Caco-2 (cell line): ENCODE measurements around the gene EIF4G2. TPM values are rescaled to one million over a fixed set of nuclear protein-coding genes. Genes with fewer than 3 reads are reported as not detected.
"Not testable (repeated sequence)": the region's sequence is repeated elsewhere in the genome, so short reads cannot be mapped to it uniquely, and the experiment has no call there.

ENCODE experiments used
- BruUV-seq: library from RNA; stranded (reverse); fragments of 400-500 nt; replicated peaks from 2 replicates; lab custom pipeline; 2021; lab: Mats Ljungman, UMichigan
- CTCF ChIA-PET: fragments of 300-600 bp; sonication (Branson Sonifier 250); formaldehyde crosslinking; loops from one replicate; lab custom pipeline; 2022; ENCODE audit warnings: antibody characterized with exemption; lab: Charles Lee
- POLR2A ChIA-PET: fragments of 300-600 bp; sonication (Branson Sonifier 250); formaldehyde crosslinking; loops from one replicate; lab custom pipeline; 2022; ENCODE audit warnings: antibody characterized with exemption; lab: Charles Lee
- DNase-seq, 2 experiments: peaks; one replicate each; pipeline versions ENCODE4 v3.0.0 to v3.0.0-alpha.2; 2020 to 2022
- H3K27me3 ChIP-seq: replicated peaks from 2 replicates; pipeline ENCODE4 v1.6.0; 2011; ENCODE audit warnings: low read length; ENCODE audit not compliant: control insufficient read depth, insufficient read depth
- H3K36me3 ChIP-seq: 2 replicates; pipeline ENCODE4 v1.5.1; 2011; ENCODE audit warnings: low read length; ENCODE audit not compliant: control insufficient read depth, insufficient read depth
- H3K4me1 ChIP-seq: fragments of 250-450 bp; sonication (Bioruptor Pico); 2 replicates; pipeline ENCODE4 v1.5.1; 2020; ENCODE audit warnings: mild to moderate bottlenecking
- H3K4me3 ChIP-seq: 2 replicates; pipeline ENCODE4 v1.5.1; 2011; ENCODE audit warnings: low read depth, mild to moderate bottlenecking, control low read depth, low read length
- H3K9me3 ChIP-seq: fragments of 250-450 bp; sonication (Bioruptor Pico); 2 replicates; pipeline ENCODE4 v1.5.1; 2020; ENCODE audit warnings: mild to moderate bottlenecking, moderate library complexity
- H3K27ac Mint-ChIP-seq: one replicate; pipeline ENCODE4 v1.8.0; 2022; ENCODE audit warnings: mixed read lengths; ENCODE audit not compliant: unreplicated experiment
- H3K27me3 Mint-ChIP-seq: one replicate; pipeline ENCODE4 v1.8.0; 2022; ENCODE audit warnings: mixed read lengths; ENCODE audit not compliant: insufficient read depth, unreplicated experiment
- H3K36me3 Mint-ChIP-seq: one replicate; pipeline ENCODE4 v1.8.0; 2022; ENCODE audit warnings: mild to moderate bottlenecking, mixed read lengths; ENCODE audit not compliant: insufficient read depth, unreplicated experiment
- H3K4me1 Mint-ChIP-seq: one replicate; pipeline ENCODE4 v1.8.0; 2022; ENCODE audit warnings: low read depth, mixed read lengths; ENCODE audit not compliant: unreplicated experiment
- H3K4me3 Mint-ChIP-seq: one replicate; pipeline ENCODE4 v1.8.0; 2022; ENCODE audit warnings: mild to moderate bottlenecking, moderate library complexity, mixed read lengths; ENCODE audit not compliant: unreplicated experiment
- H3K9me3 Mint-ChIP-seq: one replicate; pipeline ENCODE4 v1.8.0; 2022; ENCODE audit warnings: mixed read lengths; ENCODE audit not compliant: unreplicated experiment
- intact Hi-C: fragments of 100-400 bp; cut with micrococcal nuclease; formaldehyde crosslinking; loops from one replicate; pipeline ENCODE4 v1.10.0; 2022; ENCODE audit not compliant: unreplicated experiment
- total RNA-seq: library from RNA; stranded (reverse); gene quantifications from 2 replicates; pipeline ENCODE4 v1.2.3, GENCODE V29; 2022
- TF ChIP-seq, protein P1 (sequence below), 2 experiments: fragments of 200-600 bp in 1 of 2; IDR thresholded peaks; 1 replicate in 1 of 2; 2 replicates in 1 of 2; pipeline versions ENCODE4 v1.5.1 to v1.8.0; 2011 to 2022; ENCODE audit warnings: antibody characterized with exemption in 1 of 2, control low read depth in 1 of 2, inconsistent platforms in 1 of 2, low read depth in 1 of 2, low read length in 1 of 2, mild to moderate bottlenecking in 1 of 2, moderate library complexity in 1 of 2; ENCODE audit not compliant: insufficient read depth in 1 of 2, severe bottlenecking in 1 of 2, unreplicated experiment in 1 of 2

EIF4G2 gene
- total RNA-seq, 1 experiment from 2014 or later = 1,287 TPM

DNA sequence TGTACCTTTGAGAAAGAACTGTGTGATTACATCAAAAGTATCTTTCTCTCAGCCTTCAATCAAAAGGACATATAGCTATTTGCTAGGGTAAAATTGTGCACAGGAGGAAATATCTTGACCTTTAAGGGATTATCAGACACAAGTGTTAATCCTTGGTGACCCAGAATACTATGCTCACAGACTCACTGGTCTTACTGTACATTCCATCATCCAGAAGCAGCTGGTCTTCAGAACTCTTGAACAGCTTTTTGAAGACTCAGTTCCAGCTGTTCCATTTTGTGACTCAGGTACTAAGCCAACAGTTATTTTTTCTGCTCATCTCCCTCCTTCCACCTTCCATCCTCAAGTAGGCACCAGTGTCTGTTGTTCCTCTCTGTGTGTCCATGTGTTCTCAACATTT lies 29.4 kb upstream of the EIF4G2 start:
- peaks cover 4% of the 10 kb centered on the region for H3K36me3 Mint-ChIP-seq
- BruUV-seq = no TSS peak
- Histone ChIP-seq H3K4me3 (no peak overlapping the region), H3K4me1 (peaks cover 20% of the 10 kb centered on the region), H3K27me3 (no peaks in the 10 kb centered on the region), H3K36me3 (no peaks in the 10 kb centered on the region), H3K9me3 (no peaks in the 10 kb centered on the region)
- no peaks in the 10 kb centered on the region for H3K27me3 Mint-ChIP-seq
- ChIA-PET CTCF (interaction anchor here (1.0 to 1.1 kb wide), 2 partner anchors 20 to 29 kb away, joined by 3 read pairs; no protein-coding TSS in a partner anchor), POLR2A (interaction anchor here (2.0 kb wide), 1 partner anchor 29 kb away, joined by 10 read pairs; the partner anchor contains the start of gene EIF4G2)
- H3K4me3 Mint-ChIP-seq = no peak overlapping the region
- H3K27ac Mint-ChIP-seq = no peak overlapping the region
- no peak for DNase-seq
- H3K4me1 Mint-ChIP-seq = peaks cover 11% of the 10 kb centered on the region
- TF ChIP-seq, protein P1, sequence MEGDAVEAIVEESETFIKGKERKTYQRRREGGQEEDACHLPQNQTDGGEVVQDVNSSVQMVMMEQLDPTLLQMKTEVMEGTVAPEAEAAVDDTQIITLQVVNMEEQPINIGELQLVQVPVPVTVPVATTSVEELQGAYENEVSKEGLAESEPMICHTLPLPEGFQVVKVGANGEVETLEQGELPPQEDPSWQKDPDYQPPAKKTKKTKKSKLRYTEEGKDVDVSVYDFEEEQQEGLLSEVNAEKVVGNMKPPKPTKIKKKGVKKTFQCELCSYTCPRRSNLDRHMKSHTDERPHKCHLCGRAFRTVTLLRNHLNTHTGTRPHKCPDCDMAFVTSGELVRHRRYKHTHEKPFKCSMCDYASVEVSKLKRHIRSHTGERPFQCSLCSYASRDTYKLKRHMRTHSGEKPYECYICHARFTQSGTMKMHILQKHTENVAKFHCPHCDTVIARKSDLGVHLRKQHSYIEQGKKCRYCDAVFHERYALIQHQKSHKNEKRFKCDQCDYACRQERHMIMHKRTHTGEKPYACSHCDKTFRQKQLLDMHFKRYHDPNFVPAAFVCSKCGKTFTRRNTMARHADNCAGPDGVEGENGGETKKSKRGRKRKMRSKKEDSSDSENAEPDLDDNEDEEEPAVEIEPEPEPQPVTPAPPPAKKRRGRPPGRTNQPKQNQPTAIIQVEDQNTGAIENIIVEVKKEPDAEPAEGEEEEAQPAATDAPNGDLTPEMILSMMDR (IDR thresholded peaks at IDR 0.05; ENCODE audit: insufficient read depth in 1 of 2, low read depth in 1 of 2, low read length in 1 of 2, severe bottlenecking in 1 of 2, unreplicated experiment in 1 of 2) = no peak
- intact Hi-C loops = no loop called here
- no peaks in the 10 kb centered on the region for H3K9me3 Mint-ChIP-seq

DNA sequence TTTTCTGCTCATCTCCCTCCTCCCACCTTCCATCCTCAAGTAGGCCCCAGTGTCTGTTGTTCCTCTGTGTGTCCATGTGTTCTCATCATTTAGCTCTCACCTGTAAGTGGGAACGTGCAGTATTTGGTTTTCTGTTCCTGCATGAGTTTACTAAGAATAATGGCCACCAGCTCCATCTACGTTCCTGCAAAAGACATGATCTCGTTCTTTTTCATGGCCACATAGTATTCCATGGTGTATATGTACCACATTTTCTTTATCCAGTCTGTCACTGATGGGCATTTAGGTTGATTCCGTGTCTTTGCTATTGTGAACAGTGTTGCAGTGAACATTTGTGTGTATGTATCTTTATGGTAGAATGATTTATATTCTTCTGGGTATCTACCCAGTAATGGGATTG lies 28.2 kb upstream of the EIF4G2 start:
- H3K27me3 ChIP-seq, H3K36me3 ChIP-seq, H3K4me3 ChIP-seq, H3K36me3 Mint-ChIP-seq, CTCF ChIA-PET, POLR2A ChIA-PET, H3K9me3 ChIP-seq, intact Hi-C loops, H3K4me1 ChIP-seq, BruUV-seq, H3K9me3 Mint-ChIP-seq, H3K4me3 Mint-ChIP-seq, DNase-seq, H3K27me3 Mint-ChIP-seq, H3K27ac Mint-ChIP-seq: not testable (repeated sequence)
- H3K4me1 Mint-ChIP-seq = peaks cover 11% of the 10 kb centered on the region

DNA sequence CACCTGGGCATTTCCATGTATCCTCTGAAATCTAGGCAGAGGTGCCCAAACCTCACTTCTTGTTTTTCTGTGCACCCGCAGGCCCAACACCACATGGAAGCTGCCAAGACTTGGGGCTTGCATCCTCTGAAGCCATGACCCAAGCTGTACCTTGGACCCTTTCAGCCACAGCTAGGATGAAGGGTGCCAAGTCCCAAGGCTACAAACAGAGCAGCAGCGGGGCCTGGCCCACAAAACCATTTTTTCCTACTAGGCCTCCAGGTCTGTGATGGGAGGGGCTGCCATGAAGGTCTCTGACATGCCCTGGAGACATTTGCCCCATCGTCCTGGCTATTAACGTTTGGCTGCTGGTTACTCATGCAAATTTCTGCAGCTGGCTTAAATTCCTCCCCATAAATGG lies 20.4 kb upstream of the EIF4G2 start:
- no peak overlapping the region for H3K27ac Mint-ChIP-seq
- intact Hi-C loops = no loop called here
- TF ChIP-seq, protein P1 (IDR thresholded peaks at IDR 0.05; ENCODE audit: insufficient read depth in 1 of 2, low read depth in 1 of 2, low read length in 1 of 2, severe bottlenecking in 1 of 2, unreplicated experiment in 1 of 2) = no peak
- no peaks in the 10 kb centered on the region for H3K36me3 Mint-ChIP-seq
- no peak for DNase-seq
- Histone ChIP-seq H3K4me1 (no peaks in the 10 kb centered on the region), H3K9me3 (peaks cover 13% of the 10 kb centered on the region), H3K4me3 (no peak overlapping the region), H3K36me3 (no peaks in the 10 kb centered on the region), H3K27me3 (no peaks in the 10 kb centered on the region)
- H3K4me3 Mint-ChIP-seq = no peak overlapping the region
- peaks cover 2% of the 10 kb centered on the region for H3K4me1 Mint-ChIP-seq
- no peaks in the 10 kb centered on the region for H3K9me3 Mint-ChIP-seq
- CTCF ChIA-PET = no interaction called here
- POLR2A ChIA-PET = no interaction called here
- H3K27me3 Mint-ChIP-seq = no peaks in the 10 kb centered on the region
- BruUV-seq = no TSS peak
